H1 (cell line): Measurements from ENCODE around the gene ASF1A. TPM values are rescaled to one million over a fixed set of nuclear protein-coding genes. Genes with fewer than 3 reads are reported as not detected.

Experiments
- CTCF ChIA-PET: fragments of 300-600 bp; sonication (Branson Sonifier 250); formaldehyde crosslinking; loops from one replicate; lab custom pipeline; 2021; ENCODE audit not compliant: partially characterized antibody; lab: Charles Lee
- POLR2A ChIA-PET: fragments of 300-600 bp; sonication (Branson Sonifier 250); formaldehyde crosslinking; loops from one replicate; lab custom pipeline; 2021; ENCODE audit warnings: inconsistent platforms; ENCODE audit not compliant: partially characterized antibody; lab: Charles Lee
- DNase-seq, 2 experiments: peaks; one replicate each; pipeline versions ENCODE4 v3.0.0 to v3.0.0-alpha.2; 2010 to 2022; ENCODE audit warnings: low spot score in 2 of 2, low read depth in 1 of 2, mixed read lengths in 1 of 2
- FAIRE-seq: peaks from 2 replicates; lab custom pipeline; 2011; peaks lifted over from hg19 to GRCh38; lab: Jason Lieb, UNC
- H2AFZ ChIP-seq: 2 replicates; pipeline ENCODE4 v1.8.1; 2012; ENCODE audit warnings: low read length, inconsistent platforms
- H2AK5ac ChIP-seq: 2 replicates; pipeline ENCODE4 v1.6.1; 2013; ENCODE audit warnings: low read depth, low read length
- H2BK120ac ChIP-seq: replicated peaks from 2 replicates; pipeline ENCODE3; 2013; ENCODE audit warnings: low read depth, low read length, inconsistent platforms
- H2BK12ac ChIP-seq: 2 replicates; pipeline ENCODE4 v1.6.1; 2013; ENCODE audit warnings: low read depth, low read length
- H2BK15ac ChIP-seq: 2 replicates; pipeline ENCODE4 v1.6.1; 2013; ENCODE audit warnings: low read length
- H2BK20ac ChIP-seq: 2 replicates; pipeline ENCODE4 v1.6.1; 2013; ENCODE audit warnings: low read length
- H2BK5ac ChIP-seq: 2 replicates; pipeline ENCODE4 v1.6.1; 2013; ENCODE audit warnings: low read depth, low read length
- H3K14ac ChIP-seq: 2 replicates; pipeline ENCODE4 v1.6.1; 2013; ENCODE audit warnings: inconsistent platforms; ENCODE audit not compliant: insufficient read length
- H3K18ac ChIP-seq: 2 replicates; pipeline ENCODE4 v1.6.1; 2013; ENCODE audit warnings: low read length; ENCODE audit errors: extremely low read depth
- H3K23ac ChIP-seq: 2 replicates; pipeline ENCODE4 v1.6.1; 2013; ENCODE audit warnings: inconsistent platforms; ENCODE audit not compliant: insufficient read length
- H3K23me2 ChIP-seq: 2 replicates; pipeline ENCODE4 v1.6.1; 2013; ENCODE audit warnings: low read depth, low read length
- H3K27ac ChIP-seq: 2 replicates; pipeline ENCODE4 v1.6.1; 2011; ENCODE audit warnings: low read depth, low read length, inconsistent platforms
- H3K27me3 ChIP-seq, 4 experiments: replicated peaks in 1 of 4; 1 replicate in 1 of 4; 2 replicates in 3 of 4; pipeline versions ENCODE4 v1.6.1 to v1.8.1; 2011 to 2013; ENCODE audit warnings: low read length in 3 of 4, mild to moderate bottlenecking in 3 of 4, inconsistent platforms in 2 of 4, mixed read lengths in 2 of 4, moderate library complexity in 1 of 4; ENCODE audit not compliant: control insufficient read depth in 3 of 4, insufficient read depth in 3 of 4; ENCODE audit errors: extremely low read depth in 1 of 4
- H3K36me3 ChIP-seq, 4 experiments: 2 replicates each; pipeline versions ENCODE4 v1.6.1 to v1.8.1; 2011 to 2013; ENCODE audit warnings: mild to moderate bottlenecking in 4 of 4, low read length in 3 of 4, moderate library complexity in 2 of 4, control low read depth in 1 of 4, inconsistent platforms in 1 of 4; ENCODE audit not compliant: insufficient read depth in 4 of 4, control insufficient read depth in 2 of 4
- H3K4ac ChIP-seq: replicated peaks from 2 replicates; pipeline ENCODE3; 2013; ENCODE audit warnings: low read length, low read depth, mixed read lengths, inconsistent platforms; ENCODE audit not compliant: insufficient read length
- H3K4me1 ChIP-seq, 4 experiments: replicated peaks in 1 of 4; 1 replicate in 1 of 4; 2 replicates in 3 of 4; pipeline versions ENCODE4 v1.6.1 to v1.8.1; 2011 to 2013; ENCODE audit warnings: low read length in 3 of 4, inconsistent platforms in 2 of 4, mixed read lengths in 1 of 4; ENCODE audit not compliant: insufficient read depth in 4 of 4, control insufficient read depth in 3 of 4
- H3K4me2 ChIP-seq, 2 experiments: 2 replicates each; pipeline versions ENCODE4 v1.6.1 to v1.8.1; 2011 to 2013; ENCODE audit warnings: low read depth in 2 of 2, low read length in 2 of 2, control low read depth in 1 of 2, inconsistent platforms in 1 of 2, mild to moderate bottlenecking in 1 of 2; ENCODE audit not compliant: insufficient read depth in 1 of 2
- H3K4me3 ChIP-seq, 4 experiments: fragments of 200-600, 300-600 bp in 1 of 4; sonication (generic), shearing (Covaris generic), sonication (Bioruptor Twin) in 1 of 4; 2 replicates each; pipeline versions ENCODE4 v1.5.1 to v1.8.1; 2011 to 2016; ENCODE audit warnings: low read length in 4 of 4, low read depth in 3 of 4, control low read depth in 2 of 4, inconsistent platforms in 2 of 4, mild to moderate bottlenecking in 2 of 4, mixed read lengths in 1 of 4, moderate library complexity in 1 of 4; ENCODE audit not compliant: insufficient read depth in 2 of 4; ENCODE audit errors: extremely low read depth in 1 of 4
- H3K56ac ChIP-seq: replicated peaks from 2 replicates; pipeline ENCODE3; 2013; ENCODE audit warnings: low read depth, mild to moderate bottlenecking, mixed read lengths, low read length, inconsistent platforms; ENCODE audit not compliant: insufficient read length
- H3K79me1 ChIP-seq: 2 replicates; pipeline ENCODE4 v1.6.1; 2013; ENCODE audit warnings: low read depth, low read length, control low read depth
- H3K79me2 ChIP-seq, 2 experiments: 2 replicates each; pipeline versions ENCODE4 v1.6.1 to v1.8.1; 2012 to 2013; ENCODE audit warnings: low read length in 2 of 2, mild to moderate bottlenecking in 2 of 2, inconsistent platforms in 1 of 2; ENCODE audit not compliant: insufficient read depth in 2 of 2, control insufficient read depth in 1 of 2
- H3K9ac ChIP-seq, 4 experiments: replicated peaks in 1 of 4; 1 replicate in 1 of 4; 2 replicates in 3 of 4; pipeline versions ENCODE4 v1.6.1 to v1.8.1; 2011 to 2013; ENCODE audit warnings: low read depth in 3 of 4, low read length in 3 of 4, control low read depth in 2 of 4, mild to moderate bottlenecking in 2 of 4, moderate library complexity in 2 of 4, inconsistent platforms in 1 of 4; ENCODE audit errors: extremely low read depth in 1 of 4
- H3K9me3 ChIP-seq, 2 experiments: 2 replicates each; pipeline versions ENCODE4 v1.6.1 to v1.8.1; 2012 to 2013; ENCODE audit warnings: mild to moderate bottlenecking in 2 of 2, moderate library complexity in 2 of 2, control low read depth in 1 of 2, inconsistent platforms in 1 of 2, low read depth in 1 of 2, low read length in 1 of 2, mixed read lengths in 1 of 2; ENCODE audit not compliant: insufficient read depth in 2 of 2
- H4K20me1 ChIP-seq, 2 experiments: replicated peaks in 1 of 2; 2 replicates each; pipeline versions ENCODE3 to v1.8.1; 2011 to 2013; ENCODE audit warnings: inconsistent platforms in 2 of 2, low read length in 2 of 2, mild to moderate bottlenecking in 1 of 2; ENCODE audit not compliant: insufficient read depth in 2 of 2, control insufficient read depth in 1 of 2
- H4K5ac ChIP-seq: 2 replicates; pipeline ENCODE4 v1.6.1; 2013; ENCODE audit warnings: low read length, low read depth, mixed read lengths, inconsistent platforms; ENCODE audit not compliant: insufficient read length
- H4K8ac ChIP-seq: 2 replicates; pipeline ENCODE4 v1.8.0; 2013; ENCODE audit warnings: mild to moderate bottlenecking, moderate library complexity, low read length, inconsistent platforms; ENCODE audit not compliant: insufficient read depth; ENCODE audit errors: extremely low read depth
- H4K91ac ChIP-seq: replicated peaks from 2 replicates; pipeline ENCODE3; 2013; ENCODE audit warnings: low read length, mixed read lengths, inconsistent platforms; ENCODE audit not compliant: insufficient read length
- CTCF ChIP-seq, 3 experiments: IDR thresholded peaks; 1 replicate in 2 of 3; 2 replicates in 1 of 3; pipeline versions ENCODE4 v1.5.1 to v1.6.1; 2011; ENCODE audit warnings: low read length in 3 of 3, mild to moderate bottlenecking in 3 of 3, inconsistent platforms in 2 of 3, low read depth in 1 of 3, moderate library complexity in 1 of 3; ENCODE audit not compliant: insufficient read depth in 1 of 3; ENCODE audit errors: control extremely low read depth in 1 of 3
- POU5F1 ChIP-seq: IDR thresholded peaks from 2 replicates; pipeline ENCODE4 v1.6.1; 2011; ENCODE audit warnings: low read depth, mild to moderate bottlenecking, low read length, moderate library complexity
- TEAD4 ChIP-seq: IDR thresholded peaks from 2 replicates; pipeline ENCODE4 v1.6.1; 2012; ENCODE audit warnings: low read depth, low read length, inconsistent platforms, mixed read lengths
- WGBS, 2 experiments: shearing (Covaris generic) in 1 of 2; methylation state at CpG; one replicate each; pipeline versions ENCODE4 v1.1.6 to v1.1.7; 2013 to 2015; ENCODE audit warnings: low lambda C conversion rate in 2 of 2, mixed read lengths in 2 of 2, inconsistent platforms in 1 of 2, low coverage in 1 of 2, missing lambda C conversion rate in 1 of 2; ENCODE audit not compliant: insufficient replicate concordance in 2 of 2, insufficient coverage in 1 of 2, insufficient read length in 1 of 2; ENCODE audit errors: extremely low coverage in 1 of 2, missing lambda C conversion rate in 1 of 2; 5-methylcytosine and 5-hydroxymethylcytosine counted together
- polyA plus RNA-seq, 7 experiments: library from polyadenylated mRNA; depleted of rRNA in 3 of 7; stranded (reverse) in 5 of 7; unstranded in 2 of 7; fragments of >200 nt in 5 of 7; fragments of 200-250 nt in 2 of 7; gene quantifications; 1 replicate in 5 of 7; 2 replicates in 1 of 7; 4 replicates in 1 of 7; pipeline versions ENCODE4 v1.2.1 to v1.2.3, GENCODE V29; 2011 to 2013; ENCODE audit warnings: missing spikeins in 2 of 7, mixed read lengths in 2 of 7
- total RNA-seq: library from RNA; stranded (reverse); fragmentation: NEBNext Ultra II Directional; extraction: Animal tissue kit (Norgen Biotek cat#: 25700); gene quantifications from 2 replicates; pipeline ENCODE4 v1.2.1, GENCODE V29; 2021

The ASF1A gene
- total and polyA plus RNA-seq, 2 of the 8 experiments (the other 6 are each of a cell fraction or from before 2014, with no cell fraction given) = 11.4 to 50.2 TPM

GRCh38 chr6:118930680-118931079 is 36.7 kb downstream of the ASF1A start:
- Histone ChIP-seq H4K20me1 (peaks cover 0 to 8% of the 10 kb centered on the region in 2 experiments), H3K4me1 (peaks cover 0 to 2% (median 0%) of the 10 kb centered on the region in 4 experiments; a peak in 2 of 7 replicates), H2AFZ (no peak overlapping the region), H3K14ac (no peak overlapping the region), H4K5ac (no peak overlapping the region), H3K4me2 (no peak overlapping the region), H2BK5ac (no peak overlapping the region), H2BK12ac (no peak overlapping the region), H3K56ac (no peak overlapping the region), H3K23me2 (no peaks in the 10 kb centered on the region; the same call in 1 of the 2 replicates), H4K91ac (no peak overlapping the region), H3K36me3 (peaks cover 0 to 24% (median 8%) of the 10 kb centered on the region in 4 experiments; a peak in 4 of 8 replicates), H2AK5ac (no peak overlapping the region), H3K9ac (no peak overlapping the region), H2BK15ac (no peak overlapping the region), H4K8ac (no peak overlapping the region), H3K27ac (no peak overlapping the region), H2BK20ac (no peak overlapping the region), H3K9me3 (no peaks in the 10 kb centered on the region), H3K27me3 (no peaks in the 10 kb centered on the region), H2BK120ac (no peak overlapping the region), H3K79me1 (no peaks in the 10 kb centered on the region), H3K4ac (no peak overlapping the region), H3K23ac (no peak overlapping the region), H3K18ac (no peak overlapping the region), H3K79me2 (peaks cover 0 to 21% of the 10 kb centered on the region in 2 experiments; a peak in 2 of 4 replicates), H3K4me3 (no peak overlapping the region)
- CTCF ChIA-PET = no interaction called here
- POLR2A ChIA-PET = no interaction called here
- TF ChIP-seq POU5F1 (no peak), TEAD4 (peak; percentile 60; the same call in 1 of the 2 replicates), CTCF (IDR thresholded peaks at IDR 0.05; ENCODE audit: control extremely low read depth in 1 of 3, insufficient read depth in 1 of 3, low read depth in 1 of 3, low read length in 3 of 3) (peak in 1 of 3 experiments; percentile 9; a peak in 2 of 4 replicates)
- FAIRE-seq (no peak), DNase-seq (no peak)
- 96% methylated on average over 3 of the region's 3 CpGs; no CpG with 5 or more reads in 1 of the 2 experiments for WGBS, 2 experiments
